WTC11 (cell line): ENCODE measurements around the gene ATG16L1. TPM values are rescaled to one million over a fixed set of nuclear protein-coding genes. Genes with fewer than 3 reads are reported as not detected.

Experiments
- ATAC-seq: fragments of 200-7000 bp; cut with Tn5 transposase; 2 replicates; pipeline ENCODE4 v1.10.0; 2021; ENCODE audit warnings: mild to moderate bottlenecking, moderate library complexity
- CTCF ChIA-PET: fragments of 300-600 bp; sonication (Branson Sonifier 250); formaldehyde crosslinking; loops from one replicate; lab custom pipeline; 2021; ENCODE audit warnings: antibody characterized with exemption; lab: Charles Lee
- POLR2A ChIA-PET: fragments of 350-600 bp; sonication (Branson Sonifier 250); formaldehyde crosslinking; loops from one replicate; lab custom pipeline; 2021; ENCODE audit warnings: antibody characterized with exemption; lab: Charles Lee
- DNase-seq: peaks from one replicate; pipeline ENCODE4 v3.0.0; 2021; ENCODE audit warnings: low spot score
- H3K27ac Mint-ChIP-seq: 2 replicates; pipeline ENCODE4 v1.8.0; 2021; ENCODE audit warnings: mixed read lengths
- H3K27me3 Mint-ChIP-seq: 2 replicates; pipeline ENCODE4 v1.8.0; 2021; ENCODE audit warnings: low read depth, mild to moderate bottlenecking, moderate library complexity, mixed read lengths
- H3K36me3 Mint-ChIP-seq: 2 replicates; pipeline ENCODE4 v1.8.0; 2021; ENCODE audit warnings: mixed read lengths
- H3K4me1 Mint-ChIP-seq: 2 replicates; pipeline ENCODE4 v1.8.0; 2022; ENCODE audit warnings: mixed read lengths
- H3K4me3 Mint-ChIP-seq: 2 replicates; pipeline ENCODE4 v1.8.0; 2021; ENCODE audit warnings: mild to moderate bottlenecking, moderate library complexity, mixed read lengths
- H3K9me3 Mint-ChIP-seq: 2 replicates; pipeline ENCODE4 v1.8.0; 2021; ENCODE audit warnings: mixed read lengths
- CTCF ChIP-seq: fragments of 200-600 bp; IDR thresholded peaks from 2 replicates; pipeline ENCODE4 v1.8.0; 2022; ENCODE audit warnings: antibody characterized with exemption
- EMX1 ChIP-seq: fragments of 250-450 bp; sonication (Bioruptor Pico); IDR thresholded peaks from 2 replicates; pipeline ENCODE4 v1.8.0; 2021; ENCODE audit warnings: mild to moderate bottlenecking
- ETV6 ChIP-seq: sonication (generic); formaldehyde crosslinking; IDR thresholded peaks from 2 replicates; pipeline ENCODE4 v1.8.1; 2022; ENCODE audit warnings: mild to moderate bottlenecking, missing genetic modification reagents
- GTF2I ChIP-seq: fragments of 250-450 bp; sonication (Bioruptor Pico); conservative IDR thresholded peaks from 2 replicates; pipeline ENCODE4 v1.4.0; 2021; ENCODE audit warnings: mild to moderate bottlenecking
- MXD4 ChIP-seq: fragments of 250-450 bp; sonication (Bioruptor Pico); IDR thresholded peaks from 2 replicates; pipeline ENCODE4 v1.8.0; 2021; ENCODE audit warnings: mild to moderate bottlenecking, moderate library complexity, borderline replicate concordance
- RELA ChIP-seq: sonication (generic); formaldehyde crosslinking; IDR thresholded peaks from 2 replicates; pipeline ENCODE4 v1.8.1; 2022; ENCODE audit warnings: missing genetic modification reagents, mild to moderate bottlenecking, borderline replicate concordance
- RORB ChIP-seq: fragments of 250-450 bp; sonication (Bioruptor Pico); IDR thresholded peaks from 2 replicates; pipeline ENCODE4 v1.9.0; 2021; ENCODE audit warnings: mild to moderate bottlenecking
- STAT6 ChIP-seq: sonication (generic); formaldehyde crosslinking; conservative IDR thresholded peaks from 2 replicates; pipeline ENCODE4 v1.8.1; 2023; ENCODE audit warnings: mild to moderate bottlenecking, low read depth, missing genetic modification reagents, moderate library complexity
- USF2 ChIP-seq: sonication (generic); formaldehyde crosslinking; IDR thresholded peaks from 2 replicates; pipeline ENCODE4 v1.8.1; 2023; ENCODE audit warnings: mild to moderate bottlenecking, missing genetic modification reagents, moderate library complexity
- ZNF232 ChIP-seq: sonication (generic); formaldehyde crosslinking; IDR thresholded peaks from 2 replicates; pipeline ENCODE4 v1.8.0; 2022; ENCODE audit warnings: mild to moderate bottlenecking, missing genetic modification reagents
- ZNF281 ChIP-seq: sonication (generic); formaldehyde crosslinking; IDR thresholded peaks from 2 replicates; pipeline ENCODE4 v1.8.0; 2023; ENCODE audit warnings: mild to moderate bottlenecking, missing genetic modification reagents
- ZSCAN18 ChIP-seq: fragments of 250-450 bp; sonication (Bioruptor Pico); IDR thresholded peaks from 2 replicates; pipeline ENCODE4 v2.1.2; 2022; ENCODE audit warnings: mild to moderate bottlenecking, moderate library complexity
- total RNA-seq: library from RNA; stranded (reverse); gene quantifications from 3 replicates; pipeline ENCODE4 v1.2.3, GENCODE V29; 2021

ATG16L1 gene
- total RNA-seq, 1 experiment from 2014 or later: 31.8 TPM

- H3K4me3 Mint-ChIP-seq: no peak overlapping the region
- POLR2A ChIA-PET: no interaction called here
- TF ChIP-seq GTF2I (0 out of 2 replicates have a peak, but pooled peaks have one; percentile 38), ZNF232 (CRISPR knock-in tag) (no peak), ZSCAN18 (CRISPR knock-in tag) (no peak), ETV6 (CRISPR knock-in tag) (no peak)
- TF ChIP-seq, all 79 proteins: peak for 1
- no peak overlapping the region for H3K27ac Mint-ChIP-seq
- DNase-seq (no peak), ATAC-seq (no peak)
- H3K4me1 Mint-ChIP-seq: no peaks in the 10 kb centered on the region
- H3K36me3 Mint-ChIP-seq: no peaks in the 10 kb centered on the region
- CTCF ChIA-PET: interaction anchor here (4.2 kb wide), 1 partner anchor 13 kb away, joined by 34 read pairs; the partner anchor contains the start of gene DGKD
- H3K27me3 Mint-ChIP-seq: no peaks in the 10 kb centered on the region
- H3K9me3 Mint-ChIP-seq: peaks cover 6% of the 10 kb centered on the region
Observed at GRCh38 chr2:233341296-233341695, 89.8 kb downstream of the ATG16L1 start.

GRCh38 chr2:233342301-233342700 lies 90.8 kb downstream of the ATG16L1 start:
- ChIA-PET POLR2A (no interaction called here), CTCF (interaction anchor here (0.6 to 4.2 kb wide), 2 partner anchors 12 to 97 kb away, joined by 3 to 34 read pairs; partner anchors contain the start of gene DGKD)
- TF ChIP-seq USF2 (CRISPR knock-in tag) (no peak), MXD4 (CRISPR knock-in tag) (no peak), EMX1 (CRISPR knock-in tag) (no peak), RELA (CRISPR knock-in tag) (no peak), RORB (CRISPR knock-in tag) (no peak), STAT6 (no peak), CTCF (no peak), ZNF232 (CRISPR knock-in tag) (no peak), ZNF281 (CRISPR knock-in tag) (no peak)
- ATAC-seq: no peak
- DNase-seq: no peak
- H3K4me3 Mint-ChIP-seq: no peak overlapping the region
- no peaks in the 10 kb centered on the region; the same call in 1 of the 2 replicates for H3K27me3 Mint-ChIP-seq
- H3K27ac Mint-ChIP-seq: no peak overlapping the region
- peaks cover 6% of the 10 kb centered on the region for H3K9me3 Mint-ChIP-seq
- H3K4me1 Mint-ChIP-seq: no peaks in the 10 kb centered on the region
- no peaks in the 10 kb centered on the region for H3K36me3 Mint-ChIP-seq
